ENCODE data around the gene MAGEL2. TPM values are rescaled to one million over a fixed set of nuclear protein-coding genes. Genes with fewer than 3 reads are reported as not detected.

The MAGEL2 gene
- total and polyA plus RNA-seq, 4 donors, result under 0.01 to 0.09 (median 0.02) TPM; not detected in 1

DNA sequence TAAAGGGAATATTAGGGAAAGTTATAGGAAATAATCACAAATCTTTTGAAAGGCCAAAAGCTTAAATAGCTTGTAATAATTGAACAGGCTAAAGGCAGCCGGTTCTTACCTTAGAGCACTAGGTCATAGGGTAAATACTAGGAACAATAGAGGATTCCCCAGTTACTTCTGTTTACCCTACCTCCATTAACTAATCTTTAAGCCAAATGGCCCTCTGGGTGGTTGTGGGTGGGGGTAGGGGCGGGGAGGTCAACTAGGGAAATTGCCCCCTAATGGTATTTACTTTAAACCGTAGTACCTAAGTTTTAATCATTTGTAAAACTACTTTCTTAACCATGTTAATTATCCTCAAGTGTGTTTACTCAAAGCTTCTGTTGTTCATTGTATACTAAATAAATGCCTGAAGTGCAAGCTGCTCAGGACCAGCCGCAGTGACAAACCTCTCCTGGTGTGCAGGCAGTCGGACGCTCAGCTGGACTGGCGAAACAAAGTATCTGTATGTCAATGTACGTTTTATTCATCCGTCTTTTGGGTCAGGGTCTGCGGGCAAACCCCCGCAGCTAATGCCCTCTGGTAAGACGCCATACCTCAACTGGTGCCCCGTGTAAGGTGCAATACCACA is 18.9 kb downstream of the MAGEL2 start (continued):
- TF ChIP-seq, protein P1, sequence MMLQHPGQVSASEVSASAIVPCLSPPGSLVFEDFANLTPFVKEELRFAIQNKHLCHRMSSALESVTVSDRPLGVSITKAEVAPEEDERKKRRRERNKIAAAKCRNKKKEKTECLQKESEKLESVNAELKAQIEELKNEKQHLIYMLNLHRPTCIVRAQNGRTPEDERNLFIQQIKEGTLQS (IDR thresholded peaks at IDR 0.05), result no peak
- TF ChIP-seq YY1 (IDR thresholded peaks at IDR 0.05), result no peak
- no peak for TF ChIP-seq SP1 (IDR thresholded peaks at IDR 0.05)
- TF ChIP-seq, protein P2, sequence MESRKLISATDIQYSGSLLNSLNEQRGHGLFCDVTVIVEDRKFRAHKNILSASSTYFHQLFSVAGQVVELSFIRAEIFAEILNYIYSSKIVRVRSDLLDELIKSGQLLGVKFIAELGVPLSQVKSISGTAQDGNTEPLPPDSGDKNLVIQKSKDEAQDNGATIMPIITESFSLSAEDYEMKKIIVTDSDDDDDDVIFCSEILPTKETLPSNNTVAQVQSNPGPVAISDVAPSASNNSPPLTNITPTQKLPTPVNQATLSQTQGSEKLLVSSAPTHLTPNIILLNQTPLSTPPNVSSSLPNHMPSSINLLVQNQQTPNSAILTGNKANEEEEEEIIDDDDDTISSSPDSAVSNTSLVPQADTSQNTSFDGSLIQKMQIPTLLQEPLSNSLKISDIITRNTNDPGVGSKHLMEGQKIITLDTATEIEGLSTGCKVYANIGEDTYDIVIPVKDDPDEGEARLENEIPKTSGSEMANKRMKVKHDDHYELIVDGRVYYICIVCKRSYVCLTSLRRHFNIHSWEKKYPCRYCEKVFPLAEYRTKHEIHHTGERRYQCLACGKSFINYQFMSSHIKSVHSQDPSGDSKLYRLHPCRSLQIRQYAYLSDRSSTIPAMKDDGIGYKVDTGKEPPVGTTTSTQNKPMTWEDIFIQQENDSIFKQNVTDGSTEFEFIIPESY (IDR thresholded peaks at IDR 0.05), result no peak
- no peak for TF ChIP-seq JUND (IDR thresholded peaks at IDR 0.05)
- TF ChIP-seq HNF4G (IDR thresholded peaks at IDR 0.05), result no peak

DNA sequence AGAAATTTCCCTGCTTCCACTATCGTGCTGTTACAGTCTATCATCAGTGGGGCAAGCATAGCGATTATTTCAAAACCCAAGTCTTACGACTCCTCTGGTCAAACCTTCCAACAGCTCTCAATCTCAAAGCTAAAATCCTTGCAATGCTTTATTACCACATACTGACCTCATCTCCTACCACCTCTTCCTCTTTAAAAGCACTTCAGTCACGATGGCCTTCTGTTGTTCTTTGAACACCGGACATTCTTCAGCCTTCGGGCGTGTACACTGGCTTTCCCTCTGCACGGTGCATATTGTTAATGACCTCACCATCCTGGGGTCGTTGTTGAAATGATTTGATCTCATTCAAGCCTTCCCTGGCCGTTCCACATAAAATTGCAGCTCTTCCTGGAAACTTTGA is 31.1 kb downstream of the MAGEL2 start:
- Histone ChIP-seq H3K27ac (ENCODE audit: low read depth in 1 of 2, low read length in 2 of 2) (no peak overlapping the region), H3K9me3 (ENCODE audit: control insufficient read depth in 4 of 4, low read length in 3 of 4) (no peaks in the 10 kb centered on the region), H3K36me3 (ENCODE audit: control insufficient read depth in 4 of 4, insufficient read depth in 3 of 4, low read depth in 1 of 4, low read length in 3 of 4) (no peaks in the 10 kb centered on the region), H3K4me1 (ENCODE audit: control insufficient read depth in 4 of 4, insufficient read depth in 4 of 4, low read length in 3 of 4) (no peaks in the 10 kb centered on the region), H3K9ac (ENCODE audit: low read depth in 1 of 2, low read length in 2 of 2) (no peak overlapping the region), H3K4me3 (ENCODE audit: low read depth in 1 of 3, low read length in 3 of 3) (no peak overlapping the region), H3K27me3 (ENCODE audit: control insufficient read depth in 4 of 4, insufficient read depth in 4 of 4, low read length in 3 of 4) (peaks cover 0 to 3% (median under 1%) of the 10 kb centered on the region in 4 donors)
- 61% methylated on average over 10 of the region's 10 CpGs for WGBS
- no peak for TF ChIP-seq TAF1 (conservative IDR thresholded peaks at IDR 0.05)
- TF ChIP-seq, protein P1 (IDR thresholded peaks at IDR 0.05), result no peak
- no peak for TF ChIP-seq REST (IDR thresholded peaks at IDR 0.05)
- TF ChIP-seq EGR1 (IDR thresholded peaks at IDR 0.05; ENCODE audit: low read depth in 2 of 2), result no peak
- no peak for TF ChIP-seq HNF4G (IDR thresholded peaks at IDR 0.05)
- TF ChIP-seq, protein P3, sequence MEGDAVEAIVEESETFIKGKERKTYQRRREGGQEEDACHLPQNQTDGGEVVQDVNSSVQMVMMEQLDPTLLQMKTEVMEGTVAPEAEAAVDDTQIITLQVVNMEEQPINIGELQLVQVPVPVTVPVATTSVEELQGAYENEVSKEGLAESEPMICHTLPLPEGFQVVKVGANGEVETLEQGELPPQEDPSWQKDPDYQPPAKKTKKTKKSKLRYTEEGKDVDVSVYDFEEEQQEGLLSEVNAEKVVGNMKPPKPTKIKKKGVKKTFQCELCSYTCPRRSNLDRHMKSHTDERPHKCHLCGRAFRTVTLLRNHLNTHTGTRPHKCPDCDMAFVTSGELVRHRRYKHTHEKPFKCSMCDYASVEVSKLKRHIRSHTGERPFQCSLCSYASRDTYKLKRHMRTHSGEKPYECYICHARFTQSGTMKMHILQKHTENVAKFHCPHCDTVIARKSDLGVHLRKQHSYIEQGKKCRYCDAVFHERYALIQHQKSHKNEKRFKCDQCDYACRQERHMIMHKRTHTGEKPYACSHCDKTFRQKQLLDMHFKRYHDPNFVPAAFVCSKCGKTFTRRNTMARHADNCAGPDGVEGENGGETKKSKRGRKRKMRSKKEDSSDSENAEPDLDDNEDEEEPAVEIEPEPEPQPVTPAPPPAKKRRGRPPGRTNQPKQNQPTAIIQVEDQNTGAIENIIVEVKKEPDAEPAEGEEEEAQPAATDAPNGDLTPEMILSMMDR (IDR thresholded peaks at IDR 0.05; ENCODE audit: low read depth, low read length, missing input control), result no peak
- no peak for TF ChIP-seq FOXA1 (IDR thresholded peaks at IDR 0.05)
- TF ChIP-seq, protein P4, sequence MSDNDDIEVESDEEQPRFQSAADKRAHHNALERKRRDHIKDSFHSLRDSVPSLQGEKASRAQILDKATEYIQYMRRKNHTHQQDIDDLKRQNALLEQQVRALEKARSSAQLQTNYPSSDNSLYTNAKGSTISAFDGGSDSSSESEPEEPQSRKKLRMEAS (IDR thresholded peaks at IDR 0.05), result no peak
- no peak for DNase-seq (ENCODE audit: low spot score)

Data from liver (tissue), 9 donors.